Adipose tissue (tissue), 3 donors: ENCODE data around the gene ROBO2. TPM values are rescaled to one million over a fixed set of nuclear protein-coding genes. Genes with fewer than 3 reads are reported as not detected.

Experiments
- H3K27ac ChIP-seq: one replicate; pipeline ENCODE4 v1.5.1; 2013; ENCODE audit warnings: low read depth, low read length
- WGBS, 3 donors: extraction: QIAGEN DNeasy Blood & Tissue Kit; methylation state at CpG; one replicate each; pipeline ENCODE4 v1.1.7; 2013; 5-methylcytosine and 5-hydroxymethylcytosine counted together
- polyA plus RNA-seq, 3 donors: library from polyadenylated mRNA; stranded (reverse); fragments of 200-250 nt; gene quantifications; one replicate each; pipeline ENCODE4 v1.2.3, GENCODE V29; 2013
- donor health status: healthy with polysubstance abuse.
- donor health status: Bipolar disorder and iron deficiency.
- donor health status: healthy.

Gene ROBO2
- polyA plus RNA-seq, 3 donors = 0.18 to 1.3 (median 0.62) TPM

DNA sequence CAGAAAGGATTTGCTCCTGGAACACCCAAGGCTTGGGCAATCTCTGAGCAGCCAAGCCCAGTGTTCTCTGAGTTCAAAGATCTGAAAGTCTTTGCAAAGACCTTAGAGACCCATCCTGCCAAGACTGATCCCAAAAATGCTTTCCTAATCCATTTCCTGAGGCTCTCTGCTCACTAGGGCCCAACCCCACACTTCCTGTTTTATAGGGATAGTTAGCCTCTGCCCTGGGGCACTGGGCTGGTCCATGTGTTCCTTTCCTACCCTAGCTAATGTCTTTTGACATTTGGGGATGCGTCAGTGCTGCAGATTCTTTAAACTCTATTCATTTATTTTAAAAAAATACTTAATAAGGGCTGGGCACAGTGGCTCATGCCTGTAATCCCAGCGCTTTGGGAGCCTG, 372.7 kb downstream of the ROBO2 start:
- no peak overlapping the region for H3K27ac ChIP-seq
- WGBS, 3 donors = 79 to 97% (median 85%) methylated on average over 2 of the region's 2 CpGs

DNA sequence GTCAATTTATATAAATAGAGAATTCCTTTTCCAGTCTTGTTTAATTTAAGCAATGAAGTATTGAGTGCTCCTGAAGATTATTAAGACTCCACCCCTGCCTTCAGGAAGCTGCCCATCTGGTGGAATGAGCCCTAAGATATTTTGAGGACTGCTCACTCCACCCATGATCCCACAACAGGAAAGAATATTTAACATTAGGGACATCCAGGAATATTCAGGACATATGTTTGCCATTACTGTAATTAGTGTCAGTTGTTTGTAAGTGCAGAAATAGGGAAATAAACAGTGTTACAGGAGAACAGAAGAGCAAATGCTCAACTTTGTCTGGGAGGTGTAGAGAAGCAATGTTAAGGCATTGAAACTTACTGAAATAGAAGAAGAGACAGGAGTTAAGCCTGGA, 375.0 kb downstream of the ROBO2 start:
- no peak overlapping the region for H3K27ac ChIP-seq

DNA sequence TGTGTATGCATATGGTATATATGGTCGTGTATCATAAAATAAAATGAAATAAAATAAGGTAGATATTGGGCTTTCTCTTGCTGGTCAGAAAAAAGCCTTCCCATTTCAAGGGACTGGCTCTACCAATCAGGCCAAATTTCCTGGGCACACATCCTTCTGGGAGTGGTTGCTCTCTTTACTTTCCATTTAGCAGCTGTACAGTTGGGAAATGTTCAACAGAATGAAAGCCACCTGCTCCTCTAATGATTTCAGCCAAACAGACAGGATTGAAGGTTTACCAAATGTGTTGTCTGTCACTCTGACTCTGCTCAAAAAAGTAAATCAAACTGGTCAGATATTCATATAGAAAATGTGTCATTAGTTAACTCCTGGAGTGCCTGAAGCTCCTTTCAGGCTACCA, 380.4 kb downstream of the ROBO2 start:
- H3K27ac ChIP-seq = no peak overlapping the region
- 73 to 98% (median 92%) methylated on average over 1 of the region's 1 CpG for WGBS, 3 donors

DNA sequence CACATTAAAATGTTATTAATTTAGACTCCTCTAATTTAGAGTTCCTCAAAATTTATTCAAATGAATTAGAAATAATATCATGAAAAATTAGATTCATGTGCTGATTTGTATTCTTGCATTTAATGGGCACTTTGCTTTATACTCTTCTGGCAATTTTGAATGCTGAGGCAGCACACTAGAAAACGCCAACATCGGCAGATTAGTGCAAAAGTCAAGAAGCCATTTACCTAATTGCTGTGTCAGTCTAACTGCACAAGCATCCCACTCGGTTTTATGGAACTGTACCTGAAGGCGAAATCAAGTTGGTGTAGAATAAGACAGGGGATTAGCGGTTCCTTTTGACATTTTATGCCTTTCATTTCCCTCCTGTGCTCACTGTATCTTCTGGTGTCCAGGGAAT, 382.0 kb downstream of the ROBO2 start:
- no peak overlapping the region for H3K27ac ChIP-seq
- 80 to 90% (median 85%) methylated on average over 5 of the region's 5 CpGs for WGBS, 3 donors

DNA sequence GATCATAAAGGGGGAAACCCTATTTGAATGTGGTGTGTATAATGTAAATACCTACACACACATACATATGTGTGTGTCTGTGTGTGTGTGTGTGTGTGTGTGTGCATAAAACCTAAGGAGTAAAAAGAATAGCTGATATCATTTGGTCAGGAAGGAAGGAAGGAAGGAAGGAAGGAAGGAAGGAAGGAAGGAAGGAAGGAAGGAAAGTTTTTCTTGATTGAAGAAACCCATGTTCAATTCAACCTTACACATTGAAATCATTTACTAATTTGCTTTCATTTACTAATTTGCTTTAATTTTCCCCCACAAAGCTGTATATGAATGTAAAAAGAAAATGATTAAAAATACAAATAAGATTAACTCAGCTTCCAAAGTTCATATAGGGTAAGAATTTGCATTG, 386.6 kb downstream of the ROBO2 start:
- no peak overlapping the region for H3K27ac ChIP-seq

DNA sequence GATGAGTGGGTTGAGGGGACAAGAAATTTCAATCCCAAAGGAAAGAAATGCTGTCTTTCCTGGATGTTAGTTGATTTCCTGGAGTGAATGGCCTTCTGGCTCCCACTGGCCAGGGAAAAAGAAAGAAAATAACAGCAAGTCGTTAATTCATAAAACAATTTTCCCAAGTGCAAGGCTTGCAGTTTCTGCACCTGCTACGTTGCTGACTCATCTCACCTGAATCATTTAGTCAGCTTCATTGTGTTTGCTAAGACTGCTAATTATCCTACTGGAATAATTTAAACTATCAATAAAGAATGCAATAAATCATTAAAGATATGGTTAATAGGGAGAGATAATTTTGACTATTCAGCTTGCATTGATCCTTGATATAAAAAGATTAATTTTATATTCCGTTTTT, 387.6 kb downstream of the ROBO2 start:
- no peak overlapping the region for H3K27ac ChIP-seq
- 59 to 80% (median 76%) methylated on average over 3 of the region's 3 CpGs for WGBS, 3 donors

DNA sequence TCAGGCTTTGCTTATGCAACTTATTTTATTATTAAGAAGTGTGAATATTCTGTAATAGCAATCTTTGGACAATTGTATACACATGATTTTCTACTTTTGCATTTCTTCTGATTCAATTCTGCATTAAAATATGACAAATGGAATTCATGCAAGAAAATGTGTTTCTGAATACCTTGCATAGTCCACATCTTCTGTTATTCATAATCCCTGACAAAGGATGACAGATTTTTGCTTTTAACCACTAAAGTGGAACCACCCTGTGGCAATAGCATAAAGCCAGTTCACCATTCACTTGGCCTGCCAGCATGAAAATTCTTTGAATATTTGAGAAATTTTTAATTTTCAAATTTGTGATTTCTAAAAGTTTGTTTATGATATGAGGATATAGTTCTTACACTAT, 397.0 kb downstream of the ROBO2 start:
- no peak overlapping the region for H3K27ac ChIP-seq

DNA sequence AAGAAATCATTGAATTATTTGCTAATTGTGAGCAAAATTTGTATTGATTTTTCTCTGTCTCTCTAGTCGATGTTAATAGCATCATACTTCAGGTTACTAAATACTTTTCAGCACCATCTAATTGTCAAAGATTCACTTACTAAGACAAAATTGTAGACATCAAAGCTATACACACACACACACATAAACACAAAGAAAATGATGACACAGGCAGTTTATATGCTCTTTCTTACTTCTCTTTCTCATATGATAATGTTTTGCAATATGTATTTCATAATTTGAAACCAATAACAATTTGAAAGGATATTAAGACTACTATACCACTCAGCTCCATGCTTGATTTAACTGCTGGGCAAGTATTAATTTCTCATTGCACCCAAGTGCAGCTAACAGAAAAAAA, 406.2 kb downstream of the ROBO2 start:
- H3K27ac ChIP-seq = no peak overlapping the region
- 45 to 88% (median 87%) methylated on average over 1 of the region's 1 CpG for WGBS, 3 donors

DNA sequence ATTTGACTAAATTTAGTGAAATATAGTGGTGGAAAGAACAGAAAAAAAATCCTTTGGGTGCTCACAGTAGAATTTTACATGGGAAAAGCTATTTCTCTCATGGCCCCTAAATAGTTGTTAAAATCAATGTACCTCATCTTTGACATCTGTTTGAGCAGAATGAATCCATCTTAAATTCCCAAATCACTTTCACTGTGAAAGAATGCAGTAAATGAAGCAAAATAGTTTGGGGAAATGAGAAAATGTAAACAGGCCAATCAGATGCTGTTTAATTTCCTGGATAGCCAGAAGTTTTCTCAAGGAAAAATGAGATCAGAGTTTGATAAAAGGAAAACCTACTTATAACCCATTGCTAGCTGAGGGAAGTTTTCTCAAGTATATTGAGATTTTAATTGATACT, 406.9 kb downstream of the ROBO2 start:
- H3K27ac ChIP-seq = no peak overlapping the region

DNA sequence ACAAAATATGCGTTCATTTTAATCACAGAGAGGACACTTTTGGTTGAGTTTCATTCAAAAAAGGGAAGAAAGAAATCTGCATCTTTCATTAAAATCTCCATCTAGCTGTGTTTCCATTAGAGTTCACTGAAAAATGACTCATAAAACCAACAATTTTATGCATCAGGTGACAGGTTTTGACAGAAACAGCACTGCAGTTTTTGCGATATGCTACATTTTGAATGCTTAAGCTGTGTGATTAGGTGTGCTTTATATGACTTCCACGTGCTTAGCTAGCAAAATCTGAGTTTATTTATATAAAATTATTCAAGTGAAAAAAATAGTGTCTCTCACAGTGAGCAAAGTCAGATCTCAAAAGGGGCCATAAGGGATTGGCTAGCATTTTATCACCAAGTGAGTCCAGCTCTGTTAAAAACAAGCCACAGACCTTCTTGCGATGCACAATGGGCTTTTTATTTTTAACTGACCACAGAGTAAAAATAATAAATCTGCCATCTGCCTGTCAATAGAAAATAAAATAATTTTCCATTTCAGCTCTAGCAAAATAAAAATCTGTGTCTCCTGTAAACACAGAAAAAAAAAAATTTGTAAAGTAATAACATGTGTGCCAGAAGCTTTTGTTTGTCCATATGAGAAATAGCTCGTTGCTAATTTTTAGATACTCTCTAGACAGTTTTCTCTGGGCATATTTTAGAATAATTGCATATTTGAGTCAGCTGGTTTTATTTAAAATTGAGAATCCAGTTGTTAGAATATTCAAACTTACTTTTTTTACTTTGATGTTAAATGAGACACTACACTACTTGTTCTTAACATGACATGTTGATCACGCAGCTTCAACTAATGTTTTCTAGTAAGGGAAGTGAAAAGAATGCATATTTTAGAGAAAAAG, 409.8 kb downstream of the ROBO2 start:
- H3K27ac ChIP-seq = no peak overlapping the region
- WGBS, 3 donors = 57 to 66% (median 63%) methylated on average over 6 of the region's 6 CpGs

DNA sequence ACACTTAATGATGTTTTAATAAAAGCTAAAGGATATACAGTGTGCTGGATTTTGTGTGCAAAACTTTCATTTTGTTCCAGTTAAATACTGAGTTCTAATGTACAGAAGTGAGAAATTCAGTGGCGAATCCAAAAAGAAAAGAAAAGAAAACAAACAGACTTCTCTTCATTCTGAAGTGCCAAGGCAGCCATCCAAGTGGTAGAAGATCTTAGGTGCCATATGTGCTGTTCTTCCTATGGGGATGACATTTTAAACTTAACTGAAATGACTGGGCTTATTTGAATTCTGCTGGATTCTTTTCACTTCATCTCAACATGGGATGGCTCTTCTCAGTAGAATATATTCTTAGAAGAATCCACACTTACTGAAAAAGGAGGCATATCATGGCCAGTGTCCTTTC, 416.5 kb downstream of the ROBO2 start:
- WGBS, 3 donors = 0 to 43% (median 0%) methylated on average over 1 of the region's 1 CpG
- no peak overlapping the region for H3K27ac ChIP-seq

DNA sequence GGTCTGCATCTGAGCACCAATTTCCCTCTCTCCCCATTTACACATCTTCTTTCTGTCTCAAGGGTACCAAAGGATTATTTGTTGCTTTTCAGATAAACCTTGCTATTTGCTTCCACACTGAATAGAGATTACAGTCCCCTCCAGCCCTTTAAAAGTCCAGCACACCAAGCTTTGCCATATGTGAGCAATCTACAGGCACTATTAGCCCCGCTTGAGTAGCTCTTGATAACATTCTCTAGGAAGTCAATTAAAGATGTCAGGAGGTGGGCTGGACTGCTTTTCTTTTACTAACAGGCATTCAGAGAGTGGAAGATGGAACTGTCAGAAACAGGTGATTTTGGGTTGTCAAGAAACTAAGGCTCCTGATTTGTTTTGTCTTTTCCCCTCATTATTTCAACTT, 417.0 kb downstream of the ROBO2 start:
- 44 to 79% (median 67%) methylated on average over 1 of the region's 1 CpG for WGBS, 3 donors
- no peak overlapping the region for H3K27ac ChIP-seq

DNA sequence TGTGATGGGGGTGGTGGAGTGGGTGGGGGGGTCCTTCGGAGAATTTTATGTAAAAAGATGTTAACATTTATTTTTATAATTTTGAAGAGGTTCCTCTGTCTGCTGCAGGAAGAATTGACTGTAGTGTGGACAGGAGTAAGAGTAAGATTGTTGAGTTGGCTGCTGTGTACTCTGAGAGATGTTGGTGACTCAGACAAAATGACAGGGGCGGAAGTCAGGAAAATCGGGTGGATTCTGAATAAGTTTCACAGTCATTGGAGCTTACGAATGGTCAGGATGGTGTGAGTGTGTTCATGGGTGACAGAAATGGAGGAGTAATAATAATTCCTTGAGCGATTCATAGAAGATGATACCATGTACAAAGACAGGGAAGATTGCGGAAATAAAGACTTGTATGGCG, 420.0 kb downstream of the ROBO2 start:
- WGBS, 3 donors = 87 to 91% (median 89%) methylated on average over 7 of the region's 7 CpGs
- H3K27ac ChIP-seq = no peak overlapping the region

DNA sequence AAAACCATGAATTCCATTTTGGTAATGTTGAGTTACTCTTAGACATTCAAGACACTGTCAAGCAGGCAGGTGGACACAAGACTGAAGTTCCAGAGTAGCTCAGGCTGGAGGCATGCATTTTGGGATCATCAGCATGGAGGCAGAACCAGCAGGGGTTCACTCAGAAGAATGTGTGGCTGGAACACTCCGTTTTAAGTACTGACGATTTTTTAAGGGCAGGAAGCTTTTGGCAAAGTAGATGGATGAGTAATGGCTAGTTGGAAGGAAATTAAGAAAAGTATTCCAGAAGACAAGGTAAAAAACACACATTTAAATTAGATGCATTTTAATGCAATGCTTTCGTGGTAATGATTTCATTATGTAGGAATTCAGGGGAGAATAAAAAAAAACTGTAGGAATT, 420.4 kb downstream of the ROBO2 start:
- WGBS, 3 donors = 57 to 68% (median 65%) methylated on average over 3 of the region's 3 CpGs
- H3K27ac ChIP-seq = no peak overlapping the region

DNA sequence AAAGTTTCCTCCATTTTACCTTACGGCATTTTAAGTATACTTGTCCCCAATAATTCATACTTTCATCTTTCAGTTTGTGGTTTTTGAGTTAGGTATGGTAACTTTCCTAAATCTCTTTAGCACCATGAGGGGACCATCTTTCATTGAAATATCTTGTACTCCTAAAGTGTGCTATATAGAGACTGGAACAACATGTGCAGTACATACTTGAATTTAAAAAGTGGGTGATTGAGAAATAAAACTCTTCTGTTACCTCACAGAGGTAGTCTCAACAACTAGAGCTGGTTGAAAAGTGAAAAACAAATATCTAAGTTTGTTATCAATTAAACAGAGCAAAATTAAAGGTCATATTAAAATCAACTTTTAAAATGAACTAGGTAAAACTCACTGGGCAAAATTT, 423.1 kb downstream of the ROBO2 start:
- H3K27ac ChIP-seq = no peak overlapping the region
- WGBS, 3 donors = 0 to 37% (median 1%) methylated on average over 1 of the region's 1 CpG

DNA sequence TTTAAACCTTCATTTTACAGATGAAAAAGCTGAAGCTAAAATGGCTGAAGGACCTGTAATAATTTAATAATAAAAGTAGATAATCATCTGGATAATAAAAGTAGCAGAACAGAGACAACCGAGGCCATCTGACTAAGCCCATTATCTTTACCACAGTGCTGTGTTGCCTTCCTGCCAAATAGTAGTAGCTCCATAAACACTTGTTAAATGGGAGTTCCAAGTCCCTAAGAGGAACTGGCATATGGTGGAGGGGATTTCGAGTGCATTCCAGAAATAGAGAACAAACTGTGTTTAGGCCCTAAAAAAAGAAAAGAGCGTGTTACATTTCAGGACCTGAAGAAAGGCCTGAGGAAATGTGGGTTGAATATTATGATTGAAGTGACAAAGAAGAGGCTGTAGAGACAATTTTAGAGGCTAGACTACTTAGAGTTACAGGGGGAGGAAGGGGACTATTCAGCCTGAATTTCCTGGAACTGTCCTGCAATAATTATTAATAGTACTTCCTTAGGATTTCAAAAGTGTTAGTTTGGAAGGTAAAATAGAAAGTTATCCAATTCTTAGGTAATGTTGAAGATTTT, 424.3 kb downstream of the ROBO2 start:
- 45 to 56% (median 45%) methylated on average over 3 of the region's 3 CpGs for WGBS, 3 donors
- no peak overlapping the region for H3K27ac ChIP-seq

DNA sequence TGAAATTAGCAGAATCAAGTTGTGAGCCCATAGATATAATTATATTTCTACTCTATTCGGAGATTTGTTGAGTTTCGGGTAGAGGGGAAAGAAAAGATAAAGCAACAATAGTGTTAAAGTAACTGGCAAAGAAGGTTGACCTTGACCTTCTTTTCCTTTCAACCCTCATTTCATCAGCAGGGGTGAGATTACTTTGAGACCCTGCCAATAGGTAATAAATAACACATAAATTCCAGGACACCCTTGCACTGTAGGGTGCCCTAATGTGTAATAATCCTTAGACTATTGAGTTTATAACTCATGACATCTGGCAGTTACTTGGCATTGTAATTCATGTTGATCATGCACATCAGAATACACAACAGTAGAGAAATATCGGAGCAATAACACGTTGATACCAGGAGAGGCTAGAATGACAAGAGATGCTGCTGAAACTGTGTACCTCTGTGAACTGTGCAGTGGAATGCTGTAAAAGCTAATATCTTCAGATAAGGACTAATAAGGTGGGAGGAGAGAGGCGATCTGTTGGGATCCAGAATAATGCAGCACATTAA, 426.7 kb downstream of the ROBO2 start:
- WGBS, 3 donors = 64 to 92% (median 86%) methylated on average over 5 of the region's 5 CpGs
- H3K27ac ChIP-seq = no peak overlapping the region

DNA sequence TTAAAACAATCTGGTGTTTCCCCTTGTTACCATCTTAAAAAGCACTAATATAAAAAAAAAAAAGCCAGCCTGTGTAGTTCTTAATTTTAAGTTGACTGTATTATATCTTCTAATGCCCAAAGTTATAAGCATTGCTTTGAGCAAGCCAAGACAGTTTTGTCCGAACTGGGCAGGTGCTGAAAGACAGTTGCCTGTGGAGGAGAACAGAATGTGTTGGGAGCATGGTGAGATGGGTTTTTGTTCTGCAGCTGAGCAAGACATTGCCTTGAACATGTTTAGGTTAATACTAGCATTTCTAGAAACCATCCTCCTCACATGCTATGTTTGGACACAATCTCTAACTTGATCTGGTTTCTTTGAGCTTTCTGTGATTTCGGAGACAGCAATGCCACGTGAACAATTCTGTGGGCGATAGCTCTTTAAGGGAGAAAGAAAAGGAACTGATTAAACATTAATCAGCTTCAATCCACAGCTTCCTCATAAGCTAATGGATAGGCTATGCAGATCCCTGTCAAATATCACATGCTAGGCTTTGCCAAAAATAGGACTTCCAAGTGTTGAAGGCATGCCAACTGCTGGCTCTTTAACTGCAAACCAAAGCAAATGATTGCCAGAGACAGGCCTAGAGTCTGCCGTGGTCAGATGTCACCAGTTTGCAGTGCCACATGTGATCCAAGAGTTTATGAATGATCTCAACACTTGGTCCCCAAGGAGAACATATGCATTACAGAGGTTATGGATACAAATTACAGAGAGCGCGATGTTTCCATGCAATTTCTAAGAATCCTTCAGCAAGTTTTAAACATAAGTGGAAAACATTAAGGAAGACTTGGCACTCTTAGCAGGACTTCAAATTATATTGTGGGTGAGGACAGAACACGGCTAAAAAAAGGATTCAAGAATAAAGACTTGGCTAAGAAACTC, 428.1 kb downstream of the ROBO2 start:
- WGBS, 3 donors = 34 to 50% (median 46%) methylated on average over 8 of the region's 8 CpGs
- H3K27ac ChIP-seq = no peak overlapping the region

DNA sequence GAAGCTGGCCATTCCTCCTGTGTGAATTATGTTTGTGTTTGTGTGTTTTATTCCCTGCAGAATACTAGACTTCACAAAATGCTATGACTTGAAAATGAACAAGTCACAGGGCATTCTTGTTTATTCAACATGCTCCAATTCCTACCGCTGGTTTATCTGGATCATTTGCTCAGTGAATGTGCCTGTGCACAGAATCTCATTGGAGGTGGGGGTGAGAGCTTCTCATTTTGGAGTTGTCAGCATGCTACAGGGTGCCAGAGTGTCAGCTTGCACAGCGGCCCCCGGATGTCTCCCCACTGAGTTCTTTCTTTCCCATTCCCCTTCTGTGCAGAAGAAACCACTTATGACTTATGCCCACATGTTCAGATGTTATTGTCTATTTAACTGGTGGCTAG, 428.7 kb downstream of the ROBO2 start:
- no peak overlapping the region for H3K27ac ChIP-seq
- 55 to 62% (median 60%) methylated on average over 3 of the region's 3 CpGs for WGBS, 3 donors
